Trophoblast cell (in vitro differentiated cells and primary cell): ENCODE measurements around the gene CLTC.

Source experiments
- DNase-seq, 2 donors: peaks; one replicate each; pipeline ENCODE4 v3.0.0-alpha.2; 2016
- H2AFZ ChIP-seq: 2 replicates; pipeline ENCODE4 v1.6.1; 2013; ENCODE audit warnings: low read length, moderate library complexity, mild to moderate bottlenecking; ENCODE audit not compliant: insufficient read depth, poor library complexity
- H2AK5ac ChIP-seq: 2 replicates; pipeline ENCODE4 v1.6.1; 2013; ENCODE audit warnings: mild to moderate bottlenecking, low read length
- H2BK120ac ChIP-seq: 2 replicates; pipeline ENCODE4 v1.6.1; 2013; ENCODE audit warnings: low read length, mild to moderate bottlenecking, moderate library complexity; ENCODE audit not compliant: insufficient read depth, poor library complexity
- H2BK12ac ChIP-seq: 2 replicates; pipeline ENCODE4 v1.6.1; 2013; ENCODE audit warnings: mild to moderate bottlenecking, low read length, moderate library complexity
- H2BK5ac ChIP-seq: 2 replicates; pipeline ENCODE4 v1.6.1; 2013; ENCODE audit warnings: low read length, low read depth, moderate library complexity, mild to moderate bottlenecking; ENCODE audit not compliant: poor library complexity
- H3K14ac ChIP-seq: 2 replicates; pipeline ENCODE4 v1.6.1; 2013; ENCODE audit warnings: mild to moderate bottlenecking, low read length
- H3K18ac ChIP-seq: 2 replicates; pipeline ENCODE4 v1.6.1; 2013; ENCODE audit warnings: mild to moderate bottlenecking, low read length
- H3K23ac ChIP-seq: 2 replicates; pipeline ENCODE4 v1.6.1; 2013; ENCODE audit warnings: low read length
- H3K27ac ChIP-seq: 2 replicates; pipeline ENCODE4 v1.5.1; 2013; ENCODE audit warnings: low read depth, mild to moderate bottlenecking, inconsistent platforms, low read length, moderate library complexity
- H3K27me3 ChIP-seq: 2 replicates; pipeline ENCODE4 v1.6.1; 2013; ENCODE audit warnings: inconsistent platforms, mild to moderate bottlenecking, low read length, moderate library complexity; ENCODE audit not compliant: insufficient read depth
- H3K36me3 ChIP-seq, 2 experiments: 1 replicate in 1 of 2; 2 replicates in 1 of 2; pipeline ENCODE4 v1.6.1; 2013; ENCODE audit warnings: low read length in 2 of 2, mild to moderate bottlenecking in 2 of 2, moderate library complexity in 1 of 2; ENCODE audit not compliant: insufficient read depth in 2 of 2, control insufficient read depth in 1 of 2
- H3K4ac ChIP-seq: 2 replicates; pipeline ENCODE4 v1.6.1; 2013; ENCODE audit warnings: low read depth, mild to moderate bottlenecking, low read length, moderate library complexity
- H3K4me1 ChIP-seq, 2 experiments: 1 replicate in 1 of 2; 2 replicates in 1 of 2; pipeline ENCODE4 v1.6.1; 2013; ENCODE audit warnings: low read length in 2 of 2, mild to moderate bottlenecking in 2 of 2, moderate library complexity in 1 of 2; ENCODE audit not compliant: insufficient read depth in 2 of 2, control insufficient read depth in 1 of 2
- H3K4me2 ChIP-seq: 2 replicates; pipeline ENCODE4 v1.6.1; 2013; ENCODE audit warnings: inconsistent platforms, mild to moderate bottlenecking, low read length, moderate library complexity
- H3K4me3 ChIP-seq: 2 replicates; pipeline ENCODE4 v1.5.1; 2013; ENCODE audit warnings: mild to moderate bottlenecking, low read depth, low read length, inconsistent platforms
- H3K79me1 ChIP-seq: one replicate; pipeline ENCODE4 v1.6.1; 2013; ENCODE audit warnings: low read length
- H3K79me2 ChIP-seq: 2 replicates; pipeline ENCODE4 v1.6.1; 2013; ENCODE audit warnings: low read length, mild to moderate bottlenecking; ENCODE audit not compliant: control insufficient read depth, insufficient read depth, poor library complexity
- H3K9ac ChIP-seq: 2 replicates; pipeline ENCODE4 v1.6.1; 2013; ENCODE audit warnings: mild to moderate bottlenecking, low read length
- H3K9me3 ChIP-seq: 2 replicates; pipeline ENCODE4 v1.6.1; 2013; ENCODE audit warnings: low read depth, mild to moderate bottlenecking, control low read depth, inconsistent platforms, low read length; ENCODE audit not compliant: insufficient read depth
- H4K12ac ChIP-seq: 2 replicates; pipeline ENCODE4 v1.6.1; 2013; ENCODE audit warnings: low read depth, mild to moderate bottlenecking, low read length, moderate library complexity
- H4K8ac ChIP-seq: 2 replicates; pipeline ENCODE4 v1.6.1; 2013; ENCODE audit warnings: low read depth, mild to moderate bottlenecking, low read length, moderate library complexity
- H4K91ac ChIP-seq: one replicate; pipeline ENCODE4 v1.6.1; 2013; ENCODE audit warnings: low read depth, mild to moderate bottlenecking, low read length, moderate library complexity
- WGBS: extraction: QIAGEN DNeasy Blood & Tissue Kit; methylation state at CpG from one replicate; pipeline ENCODE4 v1.1.7; 2013; ENCODE audit warnings: missing lambda C conversion rate; ENCODE audit not compliant: insufficient read length, insufficient coverage; ENCODE audit errors: extremely low coverage; 5-methylcytosine and 5-hydroxymethylcytosine counted together

CLTC gene

DNA sequence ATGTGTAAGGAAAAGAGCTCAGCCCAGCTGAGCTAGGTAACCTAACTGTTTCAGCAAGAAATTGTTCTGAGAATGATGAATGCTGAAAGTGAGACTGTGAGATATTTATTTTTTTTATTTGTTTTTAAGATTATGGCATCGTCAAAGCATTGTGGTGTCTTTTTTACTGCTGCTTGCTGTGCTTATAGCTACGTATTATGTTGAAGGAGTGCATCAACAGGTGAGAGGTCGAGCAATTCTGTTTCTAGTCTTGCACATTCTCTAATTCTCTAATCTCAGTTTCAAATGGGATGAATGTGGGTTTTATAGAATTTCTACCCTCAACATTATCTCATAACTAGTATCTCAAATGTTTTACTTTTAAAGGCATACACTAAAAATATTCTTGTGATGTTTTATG, 117.6 kb downstream of the CLTC start:
- DNase-seq = no peak
- no peak overlapping the region for H2AFZ ChIP-seq
- no peak overlapping the region for H2BK120ac ChIP-seq
- no peaks in the 10 kb centered on the region for H3K27me3 ChIP-seq
- H3K9ac ChIP-seq = no peak overlapping the region
- H3K18ac ChIP-seq = no peak overlapping the region
- no peak overlapping the region for H3K4ac ChIP-seq
- H2BK12ac ChIP-seq = no peak overlapping the region
- WGBS = 100% methylated on average over 1 of the region's 3 CpGs
- H4K8ac ChIP-seq = no peak overlapping the region
- H3K9me3 ChIP-seq = no peaks in the 10 kb centered on the region
- H4K12ac ChIP-seq = no peak overlapping the region
- H3K79me2 ChIP-seq = no peaks in the 10 kb centered on the region
- no peak overlapping the region for H2AK5ac ChIP-seq
- no peak overlapping the region for H3K14ac ChIP-seq
- no peaks in the 10 kb centered on the region for H3K79me1 ChIP-seq
- no peak overlapping the region for H4K91ac ChIP-seq
- no peaks in the 10 kb centered on the region for H3K4me1 ChIP-seq
- H3K27ac ChIP-seq = no peak overlapping the region
- H3K4me2 ChIP-seq = no peak overlapping the region
- H3K4me3 ChIP-seq = no peak overlapping the region
- H3K36me3 ChIP-seq = peaks cover 0 to 8% of the 10 kb centered on the region in 2 experiments
- H3K23ac ChIP-seq = no peak overlapping the region
- H2BK5ac ChIP-seq = no peak overlapping the region

DNA sequence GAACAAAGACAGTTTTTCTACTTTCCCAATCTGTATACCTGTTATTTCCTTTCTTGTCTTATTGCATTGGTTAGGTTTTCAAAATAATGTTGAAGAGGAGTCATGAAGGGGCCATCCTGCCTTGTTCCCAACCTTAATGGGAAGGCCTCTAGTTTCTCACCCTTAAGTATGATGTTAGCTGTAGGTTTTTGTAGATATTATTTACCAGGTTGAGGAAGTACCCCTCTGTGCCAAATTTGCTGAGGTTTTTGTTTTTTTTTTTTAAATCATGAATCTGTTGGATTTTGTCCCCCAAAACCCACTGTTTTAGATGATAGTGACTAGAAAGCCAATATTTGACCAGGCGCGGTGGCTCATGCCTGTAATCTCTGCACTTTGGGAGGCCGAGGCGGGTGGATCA, 124.1 kb downstream of the CLTC start:
- Histone ChIP-seq H4K12ac (no peak overlapping the region), H3K4me1 (no peaks in the 10 kb centered on the region), H3K9ac (no peak overlapping the region), H3K27me3 (no peaks in the 10 kb centered on the region), H2AK5ac (no peak overlapping the region), H2BK12ac (no peak overlapping the region), H3K36me3 (peaks cover 2 to 3% of the 10 kb centered on the region in 2 experiments), H2BK120ac (no peak overlapping the region), H3K14ac (no peak overlapping the region), H3K27ac (no peak overlapping the region), H3K79me1 (no peaks in the 10 kb centered on the region), H3K79me2 (no peaks in the 10 kb centered on the region), H4K8ac (no peak overlapping the region), H4K91ac (no peak overlapping the region), H2AFZ (no peak overlapping the region), H2BK5ac (no peak overlapping the region), H3K9me3 (peaks cover 2% of the 10 kb centered on the region), H3K23ac (no peak overlapping the region), H3K4ac (no peak overlapping the region), H3K4me2 (no peak overlapping the region), H3K4me3 (no peak overlapping the region), H3K18ac (no peak overlapping the region)
- WGBS = no CpG with 5 or more reads among the region's 4 CpGs
- no peak for DNase-seq

DNA sequence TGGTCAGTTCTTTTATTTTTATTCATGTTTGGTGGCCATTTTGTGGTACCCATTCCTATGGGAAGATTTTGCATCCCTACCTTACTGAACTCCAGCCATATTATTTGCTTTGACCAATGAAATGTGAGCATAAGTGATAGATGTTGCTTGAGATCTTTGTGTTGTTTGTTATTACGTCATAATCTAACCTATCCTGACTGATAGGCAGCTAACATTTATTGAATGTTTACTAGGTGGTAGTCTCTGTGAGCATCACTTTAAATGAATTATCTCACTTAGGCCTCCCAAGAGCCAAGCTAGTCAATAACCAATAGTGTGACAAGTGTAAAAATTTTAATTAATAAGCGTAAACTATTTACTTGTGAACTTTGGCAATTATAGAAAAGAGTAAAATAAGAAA, 125.3 kb downstream of the CLTC start:
- no peak overlapping the region for H3K4me2 ChIP-seq
- H4K12ac ChIP-seq = no peak overlapping the region
- no peak overlapping the region for H2BK5ac ChIP-seq
- H3K27ac ChIP-seq = no peak overlapping the region
- no peak overlapping the region for H3K4me3 ChIP-seq
- peaks cover 2% of the 10 kb centered on the region for H3K9me3 ChIP-seq
- H4K8ac ChIP-seq = no peak overlapping the region
- no peak overlapping the region for H4K91ac ChIP-seq
- H3K79me1 ChIP-seq = no peaks in the 10 kb centered on the region
- peaks cover 2 to 3% of the 10 kb centered on the region in 2 experiments for H3K36me3 ChIP-seq
- H3K27me3 ChIP-seq = no peaks in the 10 kb centered on the region
- H3K14ac ChIP-seq = no peak overlapping the region
- WGBS = no CpG with 5 or more reads among the region's 2 CpGs
- no peak overlapping the region for H3K23ac ChIP-seq
- H3K4me1 ChIP-seq = no peaks in the 10 kb centered on the region
- no peaks in the 10 kb centered on the region for H3K79me2 ChIP-seq
- no peak overlapping the region for H3K9ac ChIP-seq
- no peak overlapping the region for H3K4ac ChIP-seq
- H2BK12ac ChIP-seq = no peak overlapping the region
- no peak overlapping the region for H2AFZ ChIP-seq
- no peak overlapping the region for H3K18ac ChIP-seq
- no peak overlapping the region for H2AK5ac ChIP-seq
- no peak for DNase-seq
- H2BK120ac ChIP-seq = no peak overlapping the region
